MCF 10A (cell line): ENCODE measurements around the gene CDH11. TPM values are rescaled to one million over a fixed set of nuclear protein-coding genes. Genes with fewer than 3 reads are reported as not detected.

ENCODE experiments used
- BruUV-seq: library from RNA; stranded (reverse); fragments of 400-500 nt; replicated peaks from 2 replicates; lab custom pipeline; 2021; lab: Mats Ljungman, UMichigan
- CTCF ChIA-PET: fragments of 300-600 bp; sonication (Branson Sonifier 250); formaldehyde crosslinking; extraction: SDS; loops from one replicate; lab custom pipeline; 2021; ENCODE audit warnings: antibody characterized with exemption, inconsistent platforms; lab: Yijun Ruan, JAX
- POLR2A ChIA-PET: fragments of 300-600, 350-650 bp; sonication (Branson Sonifier 250); formaldehyde crosslinking; extraction: SDS; loops from one replicate; lab custom pipeline; 2020; ENCODE audit warnings: antibody characterized with exemption, inconsistent platforms; lab: Yijun Ruan, JAX
- DNase-seq: peaks from one replicate; pipeline ENCODE4 v3.0.0-alpha.2; 2018; ENCODE audit not compliant: unreplicated experiment
- H3K27ac Mint-ChIP-seq: one replicate; pipeline ENCODE4 v1.8.0; 2022; ENCODE audit warnings: mild to moderate bottlenecking, low read depth, mixed read lengths; ENCODE audit not compliant: unreplicated experiment
- H3K27me3 Mint-ChIP-seq: one replicate; pipeline ENCODE4 v1.8.0; 2022; ENCODE audit warnings: mixed read lengths; ENCODE audit not compliant: insufficient read depth, unreplicated experiment
- H3K36me3 Mint-ChIP-seq: one replicate; pipeline ENCODE4 v1.8.0; 2022; ENCODE audit warnings: mild to moderate bottlenecking, moderate library complexity, mixed read lengths; ENCODE audit not compliant: insufficient read depth, unreplicated experiment
- H3K4me1 Mint-ChIP-seq: one replicate; pipeline ENCODE4 v1.8.0; 2022; ENCODE audit warnings: mixed read lengths; ENCODE audit not compliant: insufficient read depth, unreplicated experiment
- H3K4me3 Mint-ChIP-seq: one replicate; pipeline ENCODE4 v1.8.0; 2022; ENCODE audit warnings: mild to moderate bottlenecking, moderate library complexity, mixed read lengths; ENCODE audit not compliant: unreplicated experiment
- H3K9me3 Mint-ChIP-seq: one replicate; pipeline ENCODE4 v1.8.0; 2022; ENCODE audit warnings: mixed read lengths; ENCODE audit not compliant: unreplicated experiment
- intact Hi-C: fragments of 100-400 bp; cut with micrococcal nuclease; formaldehyde crosslinking; loops from 2 replicates; pipeline ENCODE4 v1.14.1; 2022
- total RNA-seq: library from RNA; stranded (reverse); gene quantifications from 2 replicates; pipeline ENCODE4 v1.2.3, GENCODE V29; 2022
- TF ChIP-seq, protein P1 (sequence below): fragments of 200-600 bp; IDR thresholded peaks from one replicate; pipeline ENCODE4 v1.8.0; 2022; ENCODE audit warnings: antibody characterized with exemption, mild to moderate bottlenecking; ENCODE audit not compliant: unreplicated experiment

The CDH11 gene
- total RNA-seq, 1 experiment from 2014 or later = 0.33 TPM

DNA sequence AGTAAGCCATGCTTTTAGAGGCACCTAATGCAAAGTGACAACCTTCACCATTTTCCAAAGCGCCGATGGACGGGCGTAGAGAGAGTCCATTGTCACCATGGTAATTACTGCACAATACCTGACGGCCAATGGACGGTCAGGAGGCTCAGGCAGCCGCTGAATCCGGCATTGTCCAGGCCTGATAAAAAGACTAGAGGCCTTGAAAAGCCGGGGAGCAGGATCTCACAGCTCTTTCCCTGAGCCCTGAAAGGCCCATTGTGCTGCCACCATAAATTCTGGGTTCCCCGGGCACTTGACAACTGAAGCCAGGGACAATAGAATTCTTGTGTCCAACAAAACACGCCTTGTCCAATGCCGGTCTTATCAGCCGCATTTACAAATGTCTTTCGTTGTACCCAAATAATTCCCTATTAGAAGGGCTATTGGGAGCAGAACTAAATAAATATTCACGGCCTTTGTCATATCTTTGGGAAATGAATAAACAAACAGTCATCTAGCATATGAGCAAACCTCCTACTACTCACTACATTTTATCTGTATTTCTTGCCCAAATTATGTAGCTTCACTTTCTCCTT lies 62.4 kb downstream of the CDH11 start:
- DNase-seq = no peak
- POLR2A ChIA-PET = no interaction called here
- no peaks in the 10 kb centered on the region for H3K36me3 Mint-ChIP-seq
- peaks cover 7% of the 10 kb centered on the region for H3K9me3 Mint-ChIP-seq
- H3K4me3 Mint-ChIP-seq = no peak overlapping the region
- no peaks in the 10 kb centered on the region for H3K4me1 Mint-ChIP-seq
- no peak overlapping the region for H3K27ac Mint-ChIP-seq
- intact Hi-C loops = no loop called here
- no TSS peak for BruUV-seq
- no peaks in the 10 kb centered on the region for H3K27me3 Mint-ChIP-seq
- TF ChIP-seq, protein P1, sequence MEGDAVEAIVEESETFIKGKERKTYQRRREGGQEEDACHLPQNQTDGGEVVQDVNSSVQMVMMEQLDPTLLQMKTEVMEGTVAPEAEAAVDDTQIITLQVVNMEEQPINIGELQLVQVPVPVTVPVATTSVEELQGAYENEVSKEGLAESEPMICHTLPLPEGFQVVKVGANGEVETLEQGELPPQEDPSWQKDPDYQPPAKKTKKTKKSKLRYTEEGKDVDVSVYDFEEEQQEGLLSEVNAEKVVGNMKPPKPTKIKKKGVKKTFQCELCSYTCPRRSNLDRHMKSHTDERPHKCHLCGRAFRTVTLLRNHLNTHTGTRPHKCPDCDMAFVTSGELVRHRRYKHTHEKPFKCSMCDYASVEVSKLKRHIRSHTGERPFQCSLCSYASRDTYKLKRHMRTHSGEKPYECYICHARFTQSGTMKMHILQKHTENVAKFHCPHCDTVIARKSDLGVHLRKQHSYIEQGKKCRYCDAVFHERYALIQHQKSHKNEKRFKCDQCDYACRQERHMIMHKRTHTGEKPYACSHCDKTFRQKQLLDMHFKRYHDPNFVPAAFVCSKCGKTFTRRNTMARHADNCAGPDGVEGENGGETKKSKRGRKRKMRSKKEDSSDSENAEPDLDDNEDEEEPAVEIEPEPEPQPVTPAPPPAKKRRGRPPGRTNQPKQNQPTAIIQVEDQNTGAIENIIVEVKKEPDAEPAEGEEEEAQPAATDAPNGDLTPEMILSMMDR = no peak
- CTCF ChIA-PET = no interaction called here

DNA sequence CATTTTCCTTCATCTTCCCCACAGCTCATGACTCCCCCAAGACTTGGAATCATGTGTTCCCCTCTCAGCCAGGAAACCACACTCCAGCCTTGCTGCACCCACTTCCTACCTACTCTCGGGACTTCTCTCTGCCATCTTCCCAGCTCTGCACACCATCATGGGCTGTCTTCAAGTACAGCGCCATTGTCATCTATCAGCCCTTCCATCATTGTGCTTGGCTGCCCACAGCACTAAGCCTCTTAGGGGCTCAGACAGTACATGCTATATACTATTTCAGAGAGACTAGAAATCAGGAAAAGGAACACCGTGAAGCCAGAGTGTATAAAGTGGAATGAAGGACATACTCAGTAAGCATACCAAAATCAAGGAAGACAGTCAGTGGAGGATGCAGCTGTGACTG lies 64.7 kb downstream of the CDH11 start:
- Mint-ChIP-seq H3K36me3 (no peaks in the 10 kb centered on the region), H3K27ac (no peak overlapping the region), H3K4me3 (no peak overlapping the region), H3K9me3 (peaks cover 7% of the 10 kb centered on the region), H3K27me3 (no peaks in the 10 kb centered on the region), H3K4me1 (no peaks in the 10 kb centered on the region)
- intact Hi-C loops = no loop called here
- TF ChIP-seq, protein P1 = no peak
- no peak for DNase-seq
- BruUV-seq = no TSS peak
- CTCF ChIA-PET = interaction anchor here (0.6 to 0.7 kb wide), 2 partner anchors 56 to 60 kb away, joined by 3 read pairs; no protein-coding TSS in a partner anchor
- POLR2A ChIA-PET = no interaction called here

DNA sequence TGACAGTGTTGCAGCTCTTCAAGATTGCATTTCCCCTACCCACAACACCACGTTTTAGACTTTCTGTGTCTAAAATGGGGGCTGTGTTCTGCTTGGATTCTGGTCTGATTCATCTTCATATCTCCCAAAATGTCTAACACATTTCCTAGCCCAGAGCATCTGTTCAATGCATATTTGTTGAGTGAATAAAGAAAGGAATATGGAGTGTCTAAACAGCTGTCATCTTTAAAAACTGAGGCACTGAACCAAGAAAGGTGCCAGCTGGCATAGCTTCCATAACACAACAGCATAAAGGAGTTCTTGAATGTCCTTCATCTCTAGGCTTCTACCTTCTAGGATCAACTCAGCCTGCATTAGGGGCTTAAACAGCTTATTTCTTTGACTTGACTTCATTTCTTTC lies 67.4 kb downstream of the CDH11 start:
- no peak for DNase-seq
- POLR2A ChIA-PET = no interaction called here
- intact Hi-C loops = no loop called here
- no peaks in the 10 kb centered on the region for H3K4me1 Mint-ChIP-seq
- H3K9me3 Mint-ChIP-seq = peaks cover 7% of the 10 kb centered on the region
- H3K36me3 Mint-ChIP-seq = no peaks in the 10 kb centered on the region
- no peak overlapping the region for H3K4me3 Mint-ChIP-seq
- no TSS peak for BruUV-seq
- no peak overlapping the region for H3K27ac Mint-ChIP-seq
- no peaks in the 10 kb centered on the region for H3K27me3 Mint-ChIP-seq
- TF ChIP-seq, protein P1 = no peak
- CTCF ChIA-PET = interaction anchor here (0.6 kb wide), 1 partner anchor 147 kb away, joined by 3 read pairs; no protein-coding TSS in a partner anchor

DNA sequence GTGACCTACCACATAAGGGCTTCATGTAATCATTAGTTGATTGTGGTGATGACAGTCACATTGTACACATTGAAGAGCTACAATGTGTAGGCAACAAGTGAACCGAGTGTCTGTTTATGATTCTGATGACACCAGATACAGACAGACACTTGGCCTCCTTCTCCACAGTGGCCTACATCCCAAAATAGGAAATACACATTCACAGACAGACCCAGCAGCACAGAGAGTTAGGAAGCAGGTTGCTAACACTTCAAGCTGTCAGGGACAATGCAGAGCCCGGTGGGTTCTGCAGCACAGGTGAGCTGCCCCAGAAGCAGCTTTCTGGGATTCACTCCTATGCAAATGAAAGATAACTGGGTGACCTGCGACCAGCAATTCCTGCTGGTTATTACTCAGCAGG lies 72.2 kb downstream of the CDH11 start:
- Mint-ChIP-seq H3K4me3 (no peak overlapping the region), H3K4me1 (no peaks in the 10 kb centered on the region), H3K27ac (no peak overlapping the region), H3K9me3 (no peaks in the 10 kb centered on the region), H3K36me3 (peaks cover 11% of the 10 kb centered on the region), H3K27me3 (no peaks in the 10 kb centered on the region)
- no peak for DNase-seq
- TF ChIP-seq, protein P1 = no peak
- CTCF ChIA-PET = interaction anchor here (0.6 kb wide), 1 partner anchor 67 kb away, joined by 3 read pairs; no protein-coding TSS in a partner anchor
- POLR2A ChIA-PET = interaction anchor here (0.5 kb wide), 1 partner anchor 41 kb away, joined by 3 read pairs; no protein-coding TSS in a partner anchor
- intact Hi-C loops = no loop called here
- BruUV-seq = no TSS peak
